Fibroblast of pulmonary artery (primary cell): ENCODE data around the gene CNOT6.
A peak's percentile ranks its signal among the peaks of the same experiment; 100 is the strongest.

Experiments
- DNase-seq: peaks from one replicate; pipeline ENCODE4 v3.0.0-alpha.2; 2010; ENCODE audit warnings: low read depth
- H3K4me3 ChIP-seq: replicated peaks from 2 replicates; pipeline ENCODE4 v1.5.1; 2011; ENCODE audit warnings: low read depth, mild to moderate bottlenecking, control low read depth, low read length, moderate library complexity
- TF ChIP-seq, protein P1 (sequence below): IDR thresholded peaks from 2 replicates; pipeline ENCODE4 v1.5.1; 2011; ENCODE audit warnings: mild to moderate bottlenecking, control low read depth, low read length, inconsistent platforms; ENCODE audit errors: missing control alignments

Gene CNOT6

GRCh38 chr5:180612683-180613082, 118.5 kb downstream of the CNOT6 start:
- TF ChIP-seq, protein P1, sequence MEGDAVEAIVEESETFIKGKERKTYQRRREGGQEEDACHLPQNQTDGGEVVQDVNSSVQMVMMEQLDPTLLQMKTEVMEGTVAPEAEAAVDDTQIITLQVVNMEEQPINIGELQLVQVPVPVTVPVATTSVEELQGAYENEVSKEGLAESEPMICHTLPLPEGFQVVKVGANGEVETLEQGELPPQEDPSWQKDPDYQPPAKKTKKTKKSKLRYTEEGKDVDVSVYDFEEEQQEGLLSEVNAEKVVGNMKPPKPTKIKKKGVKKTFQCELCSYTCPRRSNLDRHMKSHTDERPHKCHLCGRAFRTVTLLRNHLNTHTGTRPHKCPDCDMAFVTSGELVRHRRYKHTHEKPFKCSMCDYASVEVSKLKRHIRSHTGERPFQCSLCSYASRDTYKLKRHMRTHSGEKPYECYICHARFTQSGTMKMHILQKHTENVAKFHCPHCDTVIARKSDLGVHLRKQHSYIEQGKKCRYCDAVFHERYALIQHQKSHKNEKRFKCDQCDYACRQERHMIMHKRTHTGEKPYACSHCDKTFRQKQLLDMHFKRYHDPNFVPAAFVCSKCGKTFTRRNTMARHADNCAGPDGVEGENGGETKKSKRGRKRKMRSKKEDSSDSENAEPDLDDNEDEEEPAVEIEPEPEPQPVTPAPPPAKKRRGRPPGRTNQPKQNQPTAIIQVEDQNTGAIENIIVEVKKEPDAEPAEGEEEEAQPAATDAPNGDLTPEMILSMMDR, result no peak
- H3K4me3 ChIP-seq, result no peak overlapping the region
- DNase-seq, result no peak

DNA sequence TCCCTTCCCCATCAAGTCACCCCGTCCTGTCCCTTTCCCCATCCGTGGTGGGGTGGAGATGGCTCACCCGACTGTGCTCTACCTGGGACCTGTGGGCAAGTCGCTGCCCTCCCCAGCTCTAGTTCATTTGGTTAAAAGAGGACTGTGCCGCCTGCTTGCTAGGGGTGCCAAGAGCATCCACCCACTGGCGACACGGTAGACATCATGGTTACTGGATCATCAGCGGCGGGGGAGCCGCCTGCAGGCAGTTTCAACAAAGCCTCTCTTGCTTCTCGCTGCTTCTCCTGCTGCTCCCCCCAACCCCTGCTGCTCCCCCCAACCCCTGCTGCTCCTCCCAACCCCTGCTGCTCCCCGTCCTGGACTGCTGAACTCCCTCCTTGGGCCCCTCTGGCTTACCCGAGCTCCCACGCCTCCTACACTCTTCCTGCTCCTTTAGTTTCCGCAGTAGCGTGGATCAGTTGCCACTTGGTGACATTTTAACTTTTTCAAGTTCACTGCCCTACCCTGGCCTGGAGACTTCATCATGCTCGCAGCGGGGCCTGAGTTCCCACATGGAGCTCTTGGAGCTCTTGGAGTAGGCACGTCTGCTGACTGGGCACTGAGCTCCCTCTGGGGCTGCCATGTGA, 119.1 kb downstream of the CNOT6 start:
- DNase-seq, result no peak
- no peak overlapping the region for H3K4me3 ChIP-seq

DNA sequence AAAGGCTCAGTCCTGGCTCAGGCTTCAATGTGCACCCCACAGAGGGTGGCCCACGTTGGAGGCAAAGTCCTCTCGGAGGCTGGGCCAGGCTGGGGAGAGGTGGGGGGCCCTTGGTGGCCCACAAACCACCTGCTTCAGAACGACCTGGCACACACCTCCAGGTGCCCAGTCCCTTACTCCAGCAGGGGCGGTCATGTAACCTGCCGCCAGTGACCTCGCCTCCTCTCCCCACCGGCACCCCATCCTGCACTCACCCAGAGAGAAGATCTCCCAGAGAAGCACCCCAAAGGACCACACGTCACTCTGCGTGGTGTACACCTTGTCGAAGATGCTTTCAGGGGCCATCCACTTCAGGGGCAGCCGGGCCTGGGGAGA, 119.6 kb downstream of the CNOT6 start:
- no peak for DNase-seq
- no peak overlapping the region for H3K4me3 ChIP-seq
- TF ChIP-seq, protein P1, result no peak

More for the DNA sequence above, 119.1 kb downstream of the CNOT6 start:
- TF ChIP-seq, protein P1, result no peak

- peak overlapping the region; percentile 24 for H3K4me3 ChIP-seq
- TF ChIP-seq, protein P1, result no peak
- DNase-seq, result no peak
These were observed 124.3 kb downstream of the CNOT6 start for GRCh38 chr5:180618487-180618828.

DNA sequence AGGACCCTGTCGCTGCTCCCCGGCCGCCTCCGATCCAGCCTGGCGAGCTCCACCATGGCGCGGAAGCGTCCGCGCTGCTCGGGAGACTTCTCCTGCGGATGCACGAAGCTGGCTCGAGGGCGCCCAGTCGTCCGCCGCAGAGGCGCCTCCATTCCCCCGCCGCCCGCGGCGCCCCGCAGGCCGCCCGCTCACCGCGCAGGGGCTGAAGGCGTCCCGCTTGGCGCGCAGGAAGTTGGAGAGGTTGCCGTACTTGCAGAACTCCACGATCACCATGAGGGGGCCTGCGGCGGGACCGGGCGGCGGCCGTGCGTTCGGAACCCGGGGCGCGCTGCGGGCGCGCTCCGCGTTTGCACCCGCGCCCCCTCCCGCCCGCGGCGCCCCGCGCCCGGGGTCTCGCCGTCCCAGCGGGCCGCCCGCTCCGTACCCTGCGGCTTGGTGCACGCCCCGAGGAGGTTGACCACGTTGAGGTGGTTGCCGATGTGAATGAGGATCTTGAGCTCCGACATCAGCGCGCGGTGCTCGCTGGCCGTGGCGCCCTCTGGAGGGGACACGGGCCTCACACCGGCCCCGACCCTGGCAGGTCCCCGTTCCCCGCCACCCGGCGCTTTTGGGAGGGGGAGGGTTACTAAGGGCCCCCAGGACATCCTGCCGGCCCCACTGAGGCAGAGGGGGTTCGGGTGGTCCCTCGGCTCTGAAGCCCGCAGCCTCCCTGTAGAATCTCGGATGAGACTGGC, 124.8 kb downstream of the CNOT6 start:
- TF ChIP-seq, protein P1, result peak; percentile 37
- peak; percentile 53 for DNase-seq
- peak overlapping the region; percentile 24 for H3K4me3 ChIP-seq

DNA sequence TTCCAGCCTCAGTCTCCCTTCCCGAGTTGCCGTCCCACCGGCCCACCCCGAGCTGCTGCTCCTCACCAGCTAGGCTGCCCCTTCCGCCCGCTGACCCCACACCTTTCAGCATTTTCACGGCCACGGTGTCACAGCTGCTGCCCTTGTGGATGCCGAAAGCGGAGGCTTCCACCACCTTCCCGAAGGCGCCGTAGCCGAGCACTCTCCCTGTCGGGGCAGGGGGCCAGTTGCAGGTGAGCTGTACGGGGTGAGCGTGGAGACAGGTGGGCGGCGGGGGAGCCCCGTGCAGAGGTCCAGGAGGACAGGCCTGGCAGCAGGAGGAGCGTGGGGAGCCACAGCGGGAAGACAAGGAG, 125.4 kb downstream of the CNOT6 start:
- no peak overlapping the region for H3K4me3 ChIP-seq
- DNase-seq, result no peak
- TF ChIP-seq, protein P1, result no peak

DNA sequence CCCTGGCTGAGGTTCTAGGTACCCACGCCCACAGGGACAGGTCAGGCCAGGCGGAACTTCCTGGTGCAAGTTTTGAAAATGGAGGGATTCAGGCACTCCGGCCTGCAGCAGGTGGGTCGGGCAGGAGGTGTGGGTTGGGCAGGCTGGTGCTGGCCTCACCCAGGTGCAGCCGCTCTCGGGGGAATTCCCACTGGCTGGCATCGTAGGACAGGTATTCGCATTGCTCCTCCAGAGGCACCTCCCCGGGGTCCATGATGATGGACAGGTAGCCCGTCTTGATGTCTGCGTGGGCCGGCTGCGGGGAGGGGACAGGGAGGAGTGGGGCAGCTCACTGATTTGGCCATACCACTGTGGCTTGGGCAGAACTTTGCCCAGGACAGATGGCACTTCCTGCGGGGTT, 125.8 kb downstream of the CNOT6 start:
- H3K4me3 ChIP-seq, result no peak overlapping the region
- TF ChIP-seq, protein P1, result no peak
- DNase-seq, result no peak
